ENCODE data around the gene ADAMTSL5.

ADAMTSL5 gene

DNA sequence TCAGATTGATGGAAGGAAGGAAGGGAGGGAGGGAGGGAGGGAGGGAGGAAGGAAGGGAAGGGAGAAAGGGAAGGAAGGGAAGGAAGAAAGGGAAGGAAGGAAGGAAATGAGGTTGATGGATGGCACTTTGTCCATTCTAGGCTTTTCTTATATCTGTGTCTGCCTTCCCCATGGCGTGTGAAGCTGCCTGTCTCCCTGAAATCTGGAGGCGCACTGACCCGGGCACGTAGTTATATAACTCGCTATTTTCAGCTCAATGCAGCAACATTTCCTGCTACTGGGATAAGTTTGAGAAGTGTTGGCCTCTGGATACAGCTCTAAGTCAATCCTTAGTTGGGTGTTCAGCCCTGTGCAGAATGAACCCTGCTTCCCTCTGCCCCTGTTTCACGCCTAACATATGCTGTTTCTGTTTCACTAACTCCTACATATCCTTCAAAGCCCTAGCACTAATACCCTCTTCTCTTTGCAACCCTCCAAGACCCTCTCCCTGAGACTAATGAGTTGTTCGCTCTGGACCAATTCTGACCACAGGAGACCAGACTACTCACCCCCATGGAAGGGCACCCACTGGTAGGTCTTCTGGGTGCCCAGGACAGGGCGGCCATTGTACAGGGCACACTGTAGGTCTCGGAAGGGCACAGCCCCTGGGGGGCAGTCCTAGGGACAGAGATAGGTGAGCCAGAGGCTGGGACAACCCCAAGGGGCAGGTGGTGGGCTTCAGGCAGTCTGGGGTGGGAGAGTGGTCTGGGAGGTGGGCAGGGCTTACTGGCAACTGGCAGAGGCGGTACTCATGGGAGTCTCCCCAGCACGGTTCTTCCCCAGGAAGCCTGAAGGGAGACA is 3.0 kb downstream of the ADAMTSL5 start:
- peak overlapping the region; percentile 90 for H3K27ac ChIP-seq
- no peak for DNase-seq (ENCODE audit: low spot score)
- ChIA-PET CTCF (no interaction called here), POLR2A (ENCODE audit: low non-redundant PET) (no interaction called here)
- TF ChIP-seq CTCF (conservative IDR thresholded peaks at IDR 0.05; ENCODE audit: low read depth): no peak

- CTCF ChIA-PET: no interaction called here
- POLR2A ChIA-PET (ENCODE audit: low non-redundant PET): interaction anchor here (0.5 kb wide), 1 partner anchor 45 kb away, joined by 3 read pairs; no protein-coding TSS in a partner anchor
Measured at GRCh38 chr19:1508507-1508856, 4.3 kb downstream of the ADAMTSL5 start.

GRCh38 chr19:1507763-1508506 is 4.9 kb downstream of the ADAMTSL5 start:
- H3K27ac ChIP-seq: peak overlapping the region; percentile 90
- no peak for TF ChIP-seq CTCF (conservative IDR thresholded peaks at IDR 0.05; ENCODE audit: low read depth)
- POLR2A ChIA-PET (ENCODE audit: low non-redundant PET): interaction anchor here (0.5 kb wide), 1 partner anchor 45 kb away, joined by 3 read pairs; no protein-coding TSS in a partner anchor
- DNase-seq (ENCODE audit: low spot score): peak; percentile 100
- CTCF ChIA-PET: no interaction called here

More at GRCh38 chr19:1508507-1508856, 4.3 kb downstream of the ADAMTSL5 start:
- H3K27ac ChIP-seq: peak overlapping the region; percentile 90
- DNase-seq (ENCODE audit: low spot score): no peak
- no peak for TF ChIP-seq CTCF (conservative IDR thresholded peaks at IDR 0.05; ENCODE audit: low read depth)

DNA sequence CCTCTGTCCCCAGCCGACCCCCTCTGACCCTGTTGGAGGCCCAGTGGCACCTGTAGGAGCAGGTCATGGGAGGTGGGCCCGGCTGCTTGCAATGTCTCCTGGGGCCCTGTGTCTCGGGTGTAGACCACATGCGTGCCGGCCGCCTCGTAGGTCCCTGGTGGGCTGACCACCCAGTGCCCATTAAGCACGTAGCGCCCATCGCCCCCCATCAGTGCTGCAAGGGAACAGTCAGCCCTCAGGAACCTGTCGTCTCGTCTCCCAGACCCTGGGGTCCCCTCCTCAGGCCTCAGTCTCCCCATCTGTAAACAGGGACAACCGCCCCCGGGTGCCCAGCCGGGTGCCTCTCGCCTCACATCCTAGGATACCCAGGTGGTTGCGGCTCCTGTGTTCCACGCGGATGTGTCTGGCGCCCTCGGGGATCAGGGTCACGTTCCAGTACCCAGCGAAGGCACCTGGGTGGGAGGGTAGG is 5.6 kb downstream of the ADAMTSL5 start:
- peak overlapping the region; percentile 90 for H3K27ac ChIP-seq
- TF ChIP-seq CTCF (conservative IDR thresholded peaks at IDR 0.05; ENCODE audit: low read depth): no peak
- POLR2A ChIA-PET (ENCODE audit: low non-redundant PET): no interaction called here
- no peak for DNase-seq (ENCODE audit: low spot score)
- CTCF ChIA-PET: no interaction called here

- H3K27ac ChIP-seq: peak overlapping the region; percentile 90
- no peak for DNase-seq (ENCODE audit: low spot score)
- no peak for TF ChIP-seq CTCF (conservative IDR thresholded peaks at IDR 0.05; ENCODE audit: low read depth)
- ChIA-PET CTCF (interaction anchor here (0.6 kb wide), 1 partner anchor 27 kb away, joined by 3 read pairs; no protein-coding TSS in a partner anchor), POLR2A (ENCODE audit: low non-redundant PET) (interaction anchor here (0.6 kb wide), 1 partner anchor 9 kb away, joined by 3 read pairs; no protein-coding TSS in a partner anchor)
Measured at GRCh38 chr19:1505991-1506881, 6.6 kb downstream of the ADAMTSL5 start.

Data from RWPE1 (cell line).